H9 (cell line): ENCODE data around the gene MCCC2. TPM values are rescaled to one million over a fixed set of nuclear protein-coding genes. Genes with fewer than 3 reads are reported as not detected.
A peak's percentile ranks its signal among the peaks of the same experiment; 100 is the strongest.

ENCODE experiments used
- DNase-seq: peaks from one replicate; pipeline ENCODE4 v3.0.0-alpha.2; 2017
- H2AFZ ChIP-seq: one replicate; pipeline ENCODE4 v1.6.1; 2013; ENCODE audit warnings: mild to moderate bottlenecking, low read length, control low read depth, moderate library complexity
- H2AK5ac ChIP-seq: 2 replicates; pipeline ENCODE4 v1.6.1; 2013; ENCODE audit warnings: low read length, control low read depth, mixed read lengths; ENCODE audit not compliant: insufficient read length
- H2BK120ac ChIP-seq: one replicate; pipeline ENCODE4 v1.6.1; 2013; ENCODE audit warnings: low read depth, mild to moderate bottlenecking, low read length, control low read depth, inconsistent platforms; ENCODE audit not compliant: poor library complexity, severe bottlenecking
- H2BK12ac ChIP-seq: 2 replicates; pipeline ENCODE4 v1.6.1; 2013; ENCODE audit warnings: low read length, control low read depth, mixed read lengths, low read depth; ENCODE audit not compliant: insufficient read length
- H2BK15ac ChIP-seq: 2 replicates; pipeline ENCODE4 v1.6.1; 2013; ENCODE audit warnings: low read depth, low read length, control low read depth
- H2BK20ac ChIP-seq: one replicate; pipeline ENCODE4 v1.6.1; 2013; ENCODE audit warnings: low read depth, mild to moderate bottlenecking, low read length, control low read depth, inconsistent platforms; ENCODE audit not compliant: poor library complexity, severe bottlenecking
- H2BK5ac ChIP-seq: 2 replicates; pipeline ENCODE4 v1.6.1; 2013; ENCODE audit warnings: low read length, control low read depth, mixed read lengths; ENCODE audit not compliant: insufficient read length
- H3K14ac ChIP-seq: 2 replicates; pipeline ENCODE4 v1.6.1; 2013; ENCODE audit warnings: low read length, control low read depth; ENCODE audit not compliant: insufficient read depth
- H3K18ac ChIP-seq: 2 replicates; pipeline ENCODE4 v1.6.1; 2013; ENCODE audit warnings: low read depth, mild to moderate bottlenecking, mixed read lengths, low read length, control low read depth; ENCODE audit not compliant: insufficient read length
- H3K23ac ChIP-seq: 2 replicates; pipeline ENCODE4 v1.6.1; 2013; ENCODE audit warnings: low read length, control low read depth, mixed read lengths, low read depth; ENCODE audit not compliant: insufficient read length
- H3K23me2 ChIP-seq: 2 replicates; pipeline ENCODE4 v1.6.1; 2013; ENCODE audit warnings: low read depth, mild to moderate bottlenecking, mixed read lengths, low read length, control low read depth; ENCODE audit not compliant: insufficient read length, poor library complexity, severe bottlenecking
- H3K27ac ChIP-seq: 2 replicates; pipeline ENCODE4 v1.5.1; 2013; ENCODE audit warnings: low read length, control low read depth, mixed read lengths, low read depth; ENCODE audit not compliant: insufficient read length
- H3K27me3 ChIP-seq: 2 replicates; pipeline ENCODE4 v1.6.1; 2013; ENCODE audit warnings: low read length, control low read depth, inconsistent platforms; ENCODE audit not compliant: insufficient read depth
- H3K4ac ChIP-seq: 2 replicates; pipeline ENCODE4 v1.6.1; 2013; ENCODE audit warnings: low read depth, mild to moderate bottlenecking, control low read depth, inconsistent platforms, low read length, moderate library complexity
- H3K4me1 ChIP-seq: 2 replicates; pipeline ENCODE4 v1.6.1; 2013; ENCODE audit warnings: low read length, control low read depth, inconsistent platforms; ENCODE audit not compliant: insufficient read depth
- H3K4me2 ChIP-seq: 2 replicates; pipeline ENCODE4 v1.6.1; 2013; ENCODE audit warnings: low read length, control low read depth, mixed read lengths; ENCODE audit not compliant: insufficient read length, insufficient read depth
- H3K56ac ChIP-seq: 2 replicates; pipeline ENCODE4 v1.6.1; 2013; ENCODE audit warnings: low read depth, mild to moderate bottlenecking, mixed read lengths, low read length, control low read depth; ENCODE audit not compliant: insufficient read length
- H3K79me1 ChIP-seq: 2 replicates; pipeline ENCODE4 v1.6.1; 2013; ENCODE audit warnings: low read depth, mild to moderate bottlenecking, moderate library complexity, low read length, control low read depth, inconsistent platforms; ENCODE audit not compliant: insufficient read depth, poor library complexity, severe bottlenecking
- H3K79me2 ChIP-seq: 2 replicates; pipeline ENCODE4 v1.6.1; 2013; ENCODE audit warnings: low read length, control low read depth, inconsistent platforms; ENCODE audit not compliant: insufficient read depth
- H3K9ac ChIP-seq: 2 replicates; pipeline ENCODE4 v1.6.1; 2013; ENCODE audit warnings: low read length, control low read depth, mixed read lengths; ENCODE audit not compliant: insufficient read length; ENCODE audit errors: extremely low read depth
- H3K9me3 ChIP-seq: one replicate; pipeline ENCODE4 v1.6.1; 2013; ENCODE audit warnings: low read depth, low read length, inconsistent platforms; ENCODE audit not compliant: control insufficient read depth
- H3T11ph ChIP-seq: one replicate; pipeline ENCODE4 v1.6.1; 2013; ENCODE audit warnings: mild to moderate bottlenecking, low read length, control low read depth, inconsistent platforms
- H4K20me1 ChIP-seq: one replicate; pipeline ENCODE4 v1.6.1; 2013; ENCODE audit not compliant: control insufficient read depth, insufficient read length, insufficient read depth
- H4K5ac ChIP-seq: 2 replicates; pipeline ENCODE4 v1.6.1; 2013; ENCODE audit warnings: low read depth, mild to moderate bottlenecking, mixed read lengths, low read length, control low read depth; ENCODE audit not compliant: insufficient read length
- H4K8ac ChIP-seq: replicated peaks from 2 replicates; pipeline ENCODE4 v1.6.1; 2013; ENCODE audit warnings: low read length, control low read depth, mixed read lengths, low read depth; ENCODE audit not compliant: insufficient read length
- H4K91ac ChIP-seq: 2 replicates; pipeline ENCODE4 v1.6.1; 2013; ENCODE audit warnings: low read depth, mild to moderate bottlenecking, moderate library complexity, mixed read lengths, low read length, control low read depth; ENCODE audit not compliant: insufficient read length
- H3K27ac Mint-ChIP-seq, 3 experiments: 2 replicates in 2 of 3; 3 replicates in 1 of 3; pipeline ENCODE4 v1.8.0; 2020 to 2021; ENCODE audit warnings: mixed read lengths in 3 of 3, mild to moderate bottlenecking in 1 of 3, moderate library complexity in 1 of 3
- H3K27me3 Mint-ChIP-seq: 2 replicates; pipeline ENCODE4 v1.8.0; 2021; ENCODE audit warnings: low read depth, mild to moderate bottlenecking, moderate library complexity, mixed read lengths
- H3K36me3 Mint-ChIP-seq, 3 experiments: 2 replicates in 2 of 3; 3 replicates in 1 of 3; pipeline ENCODE4 v1.8.0; 2020 to 2021; ENCODE audit warnings: low read depth in 3 of 3, mixed read lengths in 3 of 3; ENCODE audit not compliant: insufficient read depth in 1 of 3
- H3K4me1 Mint-ChIP-seq, 2 experiments: 2 replicates each; pipeline ENCODE4 v1.8.0; 2020; ENCODE audit warnings: mixed read lengths in 2 of 2
- H3K4me3 Mint-ChIP-seq, 2 experiments: 2 replicates in 1 of 2; 3 replicates in 1 of 2; pipeline ENCODE4 v1.8.0; 2020 to 2021; ENCODE audit warnings: mild to moderate bottlenecking in 2 of 2, mixed read lengths in 2 of 2, moderate library complexity in 1 of 2
- H3K9me3 Mint-ChIP-seq, 2 experiments: 2 replicates in 1 of 2; 3 replicates in 1 of 2; pipeline ENCODE4 v1.8.0; 2020; ENCODE audit warnings: mild to moderate bottlenecking in 2 of 2, mixed read lengths in 2 of 2, moderate library complexity in 1 of 2
- WGBS: extraction: QIAGEN DNeasy Blood & Tissue Kit; methylation state at CpG from one replicate; pipeline ENCODE4 v1.1.7; 2013; ENCODE audit warnings: missing lambda C conversion rate, low lambda C conversion rate, mixed read lengths; ENCODE audit not compliant: insufficient read length; ENCODE audit errors: extremely low coverage; 5-methylcytosine and 5-hydroxymethylcytosine counted together
- total RNA-seq: library from RNA; stranded (reverse); gene quantifications from 2 replicates; pipeline ENCODE4 v1.2.1, GENCODE V29; 2021
- TF ChIP-seq, protein P1 (sequence below): fragments of 200-600 bp; sonication (generic); conservative IDR thresholded peaks from 3 replicates; pipeline ENCODE4 v1.8.0; 2021; ENCODE audit warnings: antibody characterized with exemption, mild to moderate bottlenecking

MCCC2 gene
- total RNA-seq, 1 experiment from 2014 or later: 62.7 TPM

DNA sequence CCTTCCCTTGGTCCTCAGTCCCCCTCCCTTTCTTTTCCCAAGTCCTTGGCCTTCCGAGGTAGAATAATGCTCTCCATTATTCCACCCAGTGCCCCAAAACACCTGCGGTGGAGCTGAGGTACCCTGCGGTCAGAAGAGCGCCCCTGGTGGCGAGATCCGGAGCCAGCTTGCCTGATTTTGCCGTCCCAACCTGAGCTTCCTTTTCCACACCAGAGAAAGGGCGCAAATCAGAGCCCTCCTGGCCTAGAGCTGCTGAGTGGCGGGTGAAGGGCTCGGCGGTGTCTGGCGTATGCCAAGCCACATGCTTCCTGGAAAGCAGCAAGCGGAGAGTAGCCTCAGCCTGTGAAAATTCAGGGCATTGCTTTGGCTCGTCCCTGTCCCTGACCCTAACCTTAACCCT, 110.8 kb downstream of the MCCC2 start:
- H4K20me1 ChIP-seq: no peaks in the 10 kb centered on the region
- no peak overlapping the region for H2AFZ ChIP-seq
- no peak overlapping the region for H3T11ph ChIP-seq
- H2BK20ac ChIP-seq: no peak overlapping the region
- H3K4me1 Mint-ChIP-seq: peaks cover 16% of the 10 kb centered on the region in 2 experiments
- no peak overlapping the region for H2BK15ac ChIP-seq
- peak; percentile 86 for DNase-seq
- H2BK12ac ChIP-seq: no peak overlapping the region
- H2BK120ac ChIP-seq: no peak overlapping the region
- no peaks in the 10 kb centered on the region for H3K27me3 ChIP-seq
- H3K9me3 ChIP-seq: no peaks in the 10 kb centered on the region
- H4K8ac ChIP-seq: no peak overlapping the region
- no peaks in the 10 kb centered on the region for H3K79me2 ChIP-seq
- no peak overlapping the region for H3K27ac ChIP-seq
- H3K36me3 Mint-ChIP-seq: no peaks in the 10 kb centered on the region
- no peak overlapping the region for H3K14ac ChIP-seq
- H3K56ac ChIP-seq: no peak overlapping the region
- no peak overlapping the region for H3K9ac ChIP-seq
- H3K4me3 Mint-ChIP-seq: no peak overlapping the region
- H3K4me1 ChIP-seq: no peaks in the 10 kb centered on the region
- H4K5ac ChIP-seq: no peak overlapping the region
- H3K18ac ChIP-seq: peak overlapping the region; percentile 11
- H4K91ac ChIP-seq: no peak overlapping the region
- no peak overlapping the region for H3K4ac ChIP-seq
- no peaks in the 10 kb centered on the region for H3K9me3 Mint-ChIP-seq
- no peak overlapping the region for H3K27ac Mint-ChIP-seq
- H3K23me2 ChIP-seq: no peaks in the 10 kb centered on the region
- no peak overlapping the region for H3K23ac ChIP-seq
- H3K79me1 ChIP-seq: no peaks in the 10 kb centered on the region
- no peak overlapping the region for H2BK5ac ChIP-seq
- no CpG with 5 or more reads among the region's 14 CpGs for WGBS
- TF ChIP-seq, protein P1, sequence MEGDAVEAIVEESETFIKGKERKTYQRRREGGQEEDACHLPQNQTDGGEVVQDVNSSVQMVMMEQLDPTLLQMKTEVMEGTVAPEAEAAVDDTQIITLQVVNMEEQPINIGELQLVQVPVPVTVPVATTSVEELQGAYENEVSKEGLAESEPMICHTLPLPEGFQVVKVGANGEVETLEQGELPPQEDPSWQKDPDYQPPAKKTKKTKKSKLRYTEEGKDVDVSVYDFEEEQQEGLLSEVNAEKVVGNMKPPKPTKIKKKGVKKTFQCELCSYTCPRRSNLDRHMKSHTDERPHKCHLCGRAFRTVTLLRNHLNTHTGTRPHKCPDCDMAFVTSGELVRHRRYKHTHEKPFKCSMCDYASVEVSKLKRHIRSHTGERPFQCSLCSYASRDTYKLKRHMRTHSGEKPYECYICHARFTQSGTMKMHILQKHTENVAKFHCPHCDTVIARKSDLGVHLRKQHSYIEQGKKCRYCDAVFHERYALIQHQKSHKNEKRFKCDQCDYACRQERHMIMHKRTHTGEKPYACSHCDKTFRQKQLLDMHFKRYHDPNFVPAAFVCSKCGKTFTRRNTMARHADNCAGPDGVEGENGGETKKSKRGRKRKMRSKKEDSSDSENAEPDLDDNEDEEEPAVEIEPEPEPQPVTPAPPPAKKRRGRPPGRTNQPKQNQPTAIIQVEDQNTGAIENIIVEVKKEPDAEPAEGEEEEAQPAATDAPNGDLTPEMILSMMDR: peak; percentile 93
- H3K27me3 Mint-ChIP-seq: peaks cover 3% of the 10 kb centered on the region
- no peak overlapping the region for H3K4me2 ChIP-seq
- no peak overlapping the region for H2AK5ac ChIP-seq
